DOHH2 (cell line): ENCODE results near the gene SEMA3E.

Experiments
- H3F3A ChIP-seq: fragments of 200-600 bp; sonication (generic), shearing (Covaris generic); 2 replicates; pipeline ENCODE4 v1.6.0; 2016; ENCODE audit warnings: antibody characterized with exemption, mild to moderate bottlenecking; ENCODE audit not compliant: control insufficient read depth, insufficient read depth
- H3K27ac ChIP-seq: fragments of 200-600 bp; sonication (generic); 2 replicates; pipeline ENCODE4 v1.5.1; 2014; ENCODE audit warnings: low read depth, mild to moderate bottlenecking, low read length, moderate library complexity
- H3K27me3 ChIP-seq: fragments of 200-600 bp; sonication (generic); 2 replicates; pipeline ENCODE4 v1.6.1; 2014; ENCODE audit warnings: mild to moderate bottlenecking, low read length, mixed read lengths; ENCODE audit not compliant: control insufficient read depth
- H3K36me3 ChIP-seq: fragments of 200-600 bp; sonication (generic); 2 replicates; pipeline ENCODE4 v1.6.1; 2014; ENCODE audit warnings: mild to moderate bottlenecking, low read length, moderate library complexity, mixed read lengths; ENCODE audit not compliant: control insufficient read depth
- H3K4me1 ChIP-seq: fragments of 200-600 bp; sonication (generic); 2 replicates; pipeline ENCODE4 v1.6.1; 2014; ENCODE audit warnings: mild to moderate bottlenecking, low read length, mixed read lengths; ENCODE audit not compliant: control insufficient read depth
- H3K4me2 ChIP-seq: fragments of 200-600 bp; sonication (generic); 2 replicates; pipeline ENCODE4 v1.6.0; 2014; ENCODE audit warnings: mild to moderate bottlenecking, low read length, moderate library complexity
- H3K4me3 ChIP-seq: fragments of 200-600 bp; sonication (generic); 2 replicates; pipeline ENCODE4 v1.5.1; 2014; ENCODE audit warnings: mild to moderate bottlenecking, low read length, mixed read lengths
- H3K79me2 ChIP-seq: fragments of 200-600 bp; sonication (generic); 2 replicates; pipeline ENCODE4 v1.6.1; 2014; ENCODE audit warnings: mild to moderate bottlenecking, low read length, mixed read lengths; ENCODE audit not compliant: control insufficient read depth
- H3K9me2 ChIP-seq: fragments of 200-600 bp; sonication (generic); replicated peaks from 2 replicates; pipeline ENCODE4 v1.6.1; 2014; ENCODE audit warnings: mild to moderate bottlenecking, low read length, mixed read lengths; ENCODE audit not compliant: control insufficient read depth
- H3K9me3 ChIP-seq: fragments of 200-600 bp; sonication (generic); 2 replicates; pipeline ENCODE4 v1.6.1; 2014; ENCODE audit warnings: antibody characterized with exemption, low read length, mixed read lengths; ENCODE audit not compliant: control insufficient read depth, insufficient read depth
- H4K20me1 ChIP-seq: fragments of 200-600 bp; sonication (generic); 2 replicates; pipeline ENCODE4 v1.6.0; 2014; ENCODE audit warnings: low read depth, mild to moderate bottlenecking, antibody characterized with exemption, low read length, moderate library complexity; ENCODE audit not compliant: control insufficient read depth, insufficient read depth
- EZH2phosphoT487 ChIP-seq: fragments of 200-600 bp; sonication (generic); IDR thresholded peaks from 2 replicates; pipeline ENCODE4 v1.6.1; 2017; ENCODE audit warnings: borderline replicate concordance, mild to moderate bottlenecking, antibody characterized with exemption, low read length, moderate library complexity, mixed read lengths
- TF ChIP-seq, protein P1 (sequence below): fragments of 200-600 bp; sonication (generic); IDR thresholded peaks from one replicate; pipeline ENCODE4 v1.5.1; 2014; ENCODE audit warnings: antibody characterized with exemption, mild to moderate bottlenecking, low read depth, low read length; ENCODE audit not compliant: poor library complexity, severe bottlenecking

SEMA3E gene

DNA sequence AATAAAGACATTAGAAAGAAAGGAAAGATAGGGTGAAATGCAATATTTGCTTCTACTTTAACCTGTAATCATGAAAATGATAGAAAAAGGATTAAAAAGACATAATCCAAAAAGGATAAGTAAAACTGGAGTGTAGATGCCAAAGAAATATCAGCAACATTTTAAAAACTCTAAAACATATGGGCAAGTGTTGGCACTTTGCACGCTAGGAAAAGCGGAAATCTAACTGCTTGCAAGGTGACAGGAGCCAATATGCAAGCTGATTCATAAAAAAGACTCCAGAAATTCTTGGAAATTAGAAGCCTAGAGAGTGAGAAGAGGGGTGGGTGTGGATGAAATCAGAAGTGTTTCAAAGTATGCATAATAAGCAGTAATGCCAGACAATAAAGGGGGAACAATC lies 161.1 kb downstream of the SEMA3E start:
- Histone ChIP-seq H3K9me3 (no peaks in the 10 kb centered on the region), H3K4me2 (no peak overlapping the region), H3K4me1 (no peaks in the 10 kb centered on the region), H3F3A (no peaks in the 10 kb centered on the region), H3K79me2 (no peaks in the 10 kb centered on the region), H3K27me3 (no peaks in the 10 kb centered on the region), H3K9me2 (no peaks in the 10 kb centered on the region), H3K4me3 (no peak overlapping the region), H3K36me3 (no peaks in the 10 kb centered on the region), H4K20me1 (no peaks in the 10 kb centered on the region), H3K27ac (no peak overlapping the region)
- TF ChIP-seq EZH2phosphoT487: no peak
- TF ChIP-seq, protein P1, sequence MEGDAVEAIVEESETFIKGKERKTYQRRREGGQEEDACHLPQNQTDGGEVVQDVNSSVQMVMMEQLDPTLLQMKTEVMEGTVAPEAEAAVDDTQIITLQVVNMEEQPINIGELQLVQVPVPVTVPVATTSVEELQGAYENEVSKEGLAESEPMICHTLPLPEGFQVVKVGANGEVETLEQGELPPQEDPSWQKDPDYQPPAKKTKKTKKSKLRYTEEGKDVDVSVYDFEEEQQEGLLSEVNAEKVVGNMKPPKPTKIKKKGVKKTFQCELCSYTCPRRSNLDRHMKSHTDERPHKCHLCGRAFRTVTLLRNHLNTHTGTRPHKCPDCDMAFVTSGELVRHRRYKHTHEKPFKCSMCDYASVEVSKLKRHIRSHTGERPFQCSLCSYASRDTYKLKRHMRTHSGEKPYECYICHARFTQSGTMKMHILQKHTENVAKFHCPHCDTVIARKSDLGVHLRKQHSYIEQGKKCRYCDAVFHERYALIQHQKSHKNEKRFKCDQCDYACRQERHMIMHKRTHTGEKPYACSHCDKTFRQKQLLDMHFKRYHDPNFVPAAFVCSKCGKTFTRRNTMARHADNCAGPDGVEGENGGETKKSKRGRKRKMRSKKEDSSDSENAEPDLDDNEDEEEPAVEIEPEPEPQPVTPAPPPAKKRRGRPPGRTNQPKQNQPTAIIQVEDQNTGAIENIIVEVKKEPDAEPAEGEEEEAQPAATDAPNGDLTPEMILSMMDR: no peak

DNA sequence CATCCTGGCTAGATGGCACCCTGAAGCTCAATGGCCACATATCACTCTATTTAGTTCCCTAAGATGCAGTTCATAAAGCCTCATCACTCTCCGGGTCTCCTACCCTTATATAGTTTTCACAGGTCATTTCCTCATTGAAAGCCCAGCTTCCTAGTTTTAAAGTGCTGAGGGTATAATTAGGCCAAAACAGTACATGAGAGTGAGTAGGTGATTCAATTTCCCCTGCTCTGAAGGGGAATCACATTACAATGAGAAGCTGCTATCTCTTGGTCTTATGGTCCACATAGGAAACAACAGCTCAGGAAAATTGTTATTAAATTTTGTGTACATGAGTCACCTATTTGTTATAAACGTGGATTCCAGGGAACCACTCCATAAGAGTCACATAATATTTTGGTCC lies 162.0 kb downstream of the SEMA3E start:
- no peak overlapping the region for H3K4me2 ChIP-seq
- H3K27ac ChIP-seq: no peak overlapping the region
- H3K27me3 ChIP-seq: no peaks in the 10 kb centered on the region
- H3K9me3 ChIP-seq: no peaks in the 10 kb centered on the region
- H3K36me3 ChIP-seq: no peaks in the 10 kb centered on the region
- H3K79me2 ChIP-seq: no peaks in the 10 kb centered on the region
- no peaks in the 10 kb centered on the region for H3K4me1 ChIP-seq
- no peak overlapping the region for H3K4me3 ChIP-seq
- no peak for TF ChIP-seq EZH2phosphoT487
- TF ChIP-seq, protein P1: no peak
- H4K20me1 ChIP-seq: no peaks in the 10 kb centered on the region
- H3F3A ChIP-seq: no peaks in the 10 kb centered on the region
- H3K9me2 ChIP-seq: no peaks in the 10 kb centered on the region

DNA sequence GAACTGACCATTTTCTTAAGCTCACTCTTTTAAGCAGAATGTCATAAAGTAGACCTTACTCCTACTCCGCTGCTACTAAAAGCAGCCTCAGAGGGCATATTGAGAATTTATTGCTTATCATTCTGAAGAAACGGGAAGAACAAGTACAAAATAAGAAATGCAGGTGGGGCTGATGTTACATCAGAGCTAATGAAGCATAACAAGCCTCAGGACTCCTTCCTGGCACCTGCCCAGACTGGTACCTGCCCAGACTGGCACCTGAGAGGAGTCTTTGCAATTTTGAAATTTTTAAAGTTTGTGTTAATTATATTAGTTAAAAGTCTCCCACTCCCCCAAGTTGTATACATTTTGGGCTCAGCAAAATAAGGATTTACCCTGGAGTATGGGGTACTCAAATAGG lies 162.4 kb downstream of the SEMA3E start:
- H3K79me2 ChIP-seq: no peaks in the 10 kb centered on the region
- TF ChIP-seq, protein P1: no peak
- no peak for TF ChIP-seq EZH2phosphoT487
- H3K9me3 ChIP-seq: no peaks in the 10 kb centered on the region
- no peak overlapping the region for H3K4me3 ChIP-seq
- H3K4me1 ChIP-seq: no peaks in the 10 kb centered on the region
- no peak overlapping the region for H3K4me2 ChIP-seq
- H3K27me3 ChIP-seq: no peaks in the 10 kb centered on the region
- no peaks in the 10 kb centered on the region for H3K36me3 ChIP-seq
- H3F3A ChIP-seq: no peaks in the 10 kb centered on the region
- no peak overlapping the region for H3K27ac ChIP-seq
- no peaks in the 10 kb centered on the region for H4K20me1 ChIP-seq
- no peaks in the 10 kb centered on the region for H3K9me2 ChIP-seq

DNA sequence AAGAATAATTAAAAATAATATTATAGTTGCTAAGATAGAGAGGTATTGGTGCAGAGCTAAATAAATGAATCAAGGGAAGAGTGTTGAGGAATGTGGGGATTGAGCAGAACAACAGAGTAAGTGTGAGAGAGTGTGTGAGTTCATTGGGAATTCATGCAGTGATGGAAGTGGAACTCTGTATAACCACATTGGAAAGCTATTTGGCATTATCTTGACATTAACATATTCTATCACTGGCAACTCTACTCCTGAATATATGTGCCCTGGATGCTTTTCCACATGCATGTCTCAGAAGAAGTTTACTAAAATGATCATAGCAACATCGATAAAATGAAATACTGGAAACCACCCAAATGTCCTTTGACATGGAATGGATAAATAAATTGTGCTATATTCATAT lies 164.1 kb downstream of the SEMA3E start:
- Histone ChIP-seq H3K9me3 (no peaks in the 10 kb centered on the region), H4K20me1 (no peaks in the 10 kb centered on the region), H3K9me2 (no peaks in the 10 kb centered on the region), H3F3A (no peaks in the 10 kb centered on the region), H3K27me3 (no peaks in the 10 kb centered on the region), H3K4me3 (no peak overlapping the region), H3K4me2 (no peak overlapping the region), H3K36me3 (no peaks in the 10 kb centered on the region), H3K27ac (no peak overlapping the region), H3K4me1 (no peaks in the 10 kb centered on the region), H3K79me2 (no peaks in the 10 kb centered on the region)
- TF ChIP-seq, protein P1: no peak
- no peak for TF ChIP-seq EZH2phosphoT487
